ENCODE data around the gene CHRNB1.
A peak's percentile ranks its signal among the peaks of the same experiment; 100 is the strongest.
"Not testable (repeated sequence)": the region's sequence is repeated elsewhere in the genome, so short reads cannot be mapped to it uniquely, and the experiment has no call there.

Gene CHRNB1

DNA sequence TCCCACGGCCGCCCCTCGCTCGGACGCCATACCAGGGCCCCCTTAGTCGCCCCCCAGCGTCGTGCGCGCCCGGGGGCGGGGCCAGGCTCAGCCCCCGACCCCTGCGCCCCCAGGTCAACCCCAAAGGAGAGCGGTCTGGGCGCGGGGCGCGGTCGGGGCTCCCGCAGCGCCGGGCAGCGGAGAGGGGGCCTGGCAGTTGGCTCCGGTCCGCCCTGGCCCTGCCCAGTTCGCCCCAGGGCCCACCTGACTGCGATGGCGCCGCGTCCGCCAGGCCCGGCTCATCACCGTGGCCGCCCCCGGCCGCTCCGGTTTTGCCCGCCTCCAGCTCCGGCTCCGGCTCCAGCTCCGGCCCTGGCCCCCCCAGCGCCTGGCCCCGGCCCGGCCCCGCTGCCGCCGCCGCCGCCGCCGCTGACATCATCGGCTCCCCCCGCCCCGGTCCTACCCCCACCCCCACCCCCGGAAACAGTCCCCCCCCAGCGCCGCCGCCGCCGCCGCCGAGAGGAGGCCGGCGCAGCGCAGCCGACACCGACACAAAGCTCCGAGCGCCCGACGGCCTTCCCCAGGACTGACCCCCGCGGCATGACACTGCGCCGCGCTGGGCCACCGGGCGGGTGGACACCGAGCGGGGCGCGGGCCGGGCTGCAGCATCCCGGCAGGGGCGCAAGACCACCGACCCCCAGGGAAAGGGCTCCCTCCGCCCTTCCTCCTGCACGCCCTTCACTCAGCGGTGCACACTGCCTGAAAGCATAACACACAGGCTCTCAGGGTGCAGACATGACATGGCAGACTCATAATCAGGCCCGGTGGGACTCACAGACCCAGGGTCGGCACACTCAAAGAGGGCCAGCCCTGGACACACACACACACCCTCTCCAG lies 34.6 kb downstream of the CHRNB1 start, which contains the start of gene ZBTB4:
ZBTB4 (minus strand) TSS at position 419 of the 876 bp plus-strand sequence. CDS start 12,830 bp downstream, outside the sequence.
- no peak for TF ChIP-seq CTCF (conservative IDR thresholded peaks at IDR 0.05)
- H3K27ac ChIP-seq, result peak within 1 kb of the TSS; percentile 87

DNA sequence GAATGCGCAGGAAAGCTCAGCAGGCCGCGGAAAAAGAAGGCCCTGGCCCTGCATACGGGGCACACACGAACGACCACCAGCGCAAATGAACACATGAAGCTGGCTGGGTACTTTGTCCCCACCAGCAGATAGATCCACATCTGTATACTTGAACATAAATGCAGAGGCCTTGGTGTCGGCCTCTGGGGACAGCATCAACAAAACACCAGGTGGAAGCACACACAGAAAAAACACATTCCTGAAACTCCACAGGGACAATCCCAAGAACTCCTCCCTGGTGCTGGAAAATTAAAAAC lies 35.2 kb downstream of the CHRNB1 start:
- no peak for TF ChIP-seq CTCF (conservative IDR thresholded peaks at IDR 0.05)
- H3K27ac ChIP-seq, result peak overlapping the region; percentile 87

DNA sequence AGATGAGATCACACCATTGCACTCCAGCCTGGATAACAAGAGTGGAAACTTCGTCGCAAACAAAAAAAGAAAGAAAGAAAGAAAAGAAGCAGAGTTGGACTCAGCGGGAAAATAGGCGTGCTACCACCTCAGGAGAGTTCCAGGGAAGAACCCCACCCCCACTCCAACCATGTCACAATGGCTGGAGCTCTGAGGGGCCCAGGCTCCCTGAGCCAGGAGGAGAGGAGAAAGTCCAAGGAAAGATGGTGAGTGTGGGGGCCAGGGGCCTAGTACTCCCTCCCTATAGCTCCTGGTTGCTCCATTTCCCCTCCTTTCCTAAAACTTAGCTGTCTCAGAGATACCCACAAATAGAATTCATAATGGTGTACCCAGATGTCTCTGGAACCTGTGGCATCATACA lies 36.4 kb downstream of the CHRNB1 start, which contains the start of gene SLC35G6:
SLC35G6 (plus strand) TSS at position 172 of the 400 bp plus-strand sequence; CDS start at position 243, 71 bp downstream.
- peak within 1 kb of the TSS; percentile 87 for H3K27ac ChIP-seq

GRCh38 chr17:7481842-7482741 lies 37.2 kb downstream of the CHRNB1 start:
- not testable (repeated sequence) for H3K27ac ChIP-seq

GRCh38 chr17:7482742-7483088 lies 37.9 kb downstream of the CHRNB1 start:
- H3K27ac ChIP-seq, result not testable (repeated sequence)

DNA sequence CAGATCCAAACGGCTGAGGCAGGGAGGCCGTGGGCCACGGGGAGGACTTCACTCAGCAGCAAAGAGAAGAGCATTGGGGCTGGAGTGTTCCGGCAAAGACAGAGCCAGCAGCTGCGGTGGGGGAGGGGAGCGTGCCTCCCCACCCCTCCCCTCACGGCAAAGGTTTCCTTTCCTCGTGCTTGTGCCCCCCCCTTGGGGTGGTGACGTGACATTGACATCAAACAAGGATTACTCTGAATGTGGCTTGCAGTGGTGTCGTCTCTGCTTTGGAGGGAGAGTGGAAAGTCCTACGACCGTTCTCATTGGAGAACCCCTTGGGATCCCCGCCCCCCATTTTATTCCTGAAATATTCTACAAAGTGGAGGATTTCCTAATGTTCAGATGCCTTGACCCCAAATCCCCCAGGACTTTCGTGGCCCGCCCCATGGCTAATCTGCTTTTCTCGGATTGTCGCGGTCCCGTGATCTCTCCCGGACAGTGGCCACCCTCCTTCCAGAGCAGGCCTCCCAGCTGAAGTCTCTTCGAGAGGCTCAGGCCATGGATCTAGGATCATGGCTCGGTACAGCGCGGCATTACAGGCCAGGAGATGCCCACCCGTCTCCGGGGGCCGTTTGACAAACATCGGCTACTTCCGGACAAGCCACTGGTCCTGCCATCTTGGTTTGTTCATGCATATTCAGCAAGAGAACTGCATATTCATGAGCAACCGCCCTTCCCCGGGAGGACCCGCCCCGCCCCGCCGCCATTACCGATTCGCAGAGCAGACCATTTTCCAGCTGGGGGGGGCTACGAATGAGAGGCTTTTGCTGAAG lies 38.6 kb downstream of the CHRNB1 start:
- peak overlapping the region; percentile 95 for H3K27ac ChIP-seq
- TF ChIP-seq CTCF (conservative IDR thresholded peaks at IDR 0.05), result no peak

DNA sequence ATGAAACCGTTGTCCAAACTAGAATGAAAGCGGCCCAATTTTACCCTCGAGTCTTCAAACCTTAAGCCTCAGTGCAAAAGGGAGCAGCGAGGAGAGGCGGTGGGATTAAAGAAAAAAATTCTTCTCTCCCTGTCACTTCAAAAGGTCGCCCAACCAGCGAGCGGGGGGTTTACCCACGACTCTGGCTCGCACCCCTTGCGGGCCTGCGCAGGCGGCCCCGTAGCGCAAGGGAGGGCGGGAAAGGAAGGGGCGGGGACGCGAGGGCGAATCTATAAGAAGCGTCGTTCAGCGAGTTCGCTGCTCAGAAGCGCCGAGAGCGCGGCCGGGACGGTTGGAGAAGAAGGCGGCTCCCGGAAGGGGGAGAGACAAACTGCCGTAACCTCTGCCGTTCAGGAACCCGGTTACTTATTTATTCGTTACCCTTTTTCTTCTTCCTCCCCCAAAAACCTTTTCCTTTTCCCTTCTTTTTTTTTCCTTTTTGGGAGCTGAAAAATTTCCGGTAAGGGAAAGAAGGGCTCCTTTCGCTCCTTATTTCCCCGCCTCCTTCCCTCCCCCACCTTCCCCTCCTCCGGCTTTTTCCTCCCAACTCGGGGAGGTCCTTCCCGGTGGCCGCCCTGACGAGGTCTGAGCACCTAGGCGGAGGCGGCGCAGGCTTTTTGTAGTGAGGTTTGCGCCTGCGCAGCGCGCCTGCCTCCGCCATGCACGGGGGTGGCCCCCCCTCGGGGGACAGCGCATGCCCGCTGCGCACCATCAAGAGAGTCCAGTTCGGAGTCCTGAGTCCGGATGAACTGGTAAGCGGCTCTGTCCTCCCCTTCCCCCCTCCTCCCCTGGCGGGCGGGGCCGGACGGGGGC lies 39.4 kb downstream of the CHRNB1 start, which contains the start of gene POLR2A:
POLR2A (plus strand) TSS at position 300 of the 852 bp plus-strand sequence.
- H3K27ac ChIP-seq, result peak within 1 kb of the TSS; percentile 95
- no peak for TF ChIP-seq CTCF (conservative IDR thresholded peaks at IDR 0.05)

DNA sequence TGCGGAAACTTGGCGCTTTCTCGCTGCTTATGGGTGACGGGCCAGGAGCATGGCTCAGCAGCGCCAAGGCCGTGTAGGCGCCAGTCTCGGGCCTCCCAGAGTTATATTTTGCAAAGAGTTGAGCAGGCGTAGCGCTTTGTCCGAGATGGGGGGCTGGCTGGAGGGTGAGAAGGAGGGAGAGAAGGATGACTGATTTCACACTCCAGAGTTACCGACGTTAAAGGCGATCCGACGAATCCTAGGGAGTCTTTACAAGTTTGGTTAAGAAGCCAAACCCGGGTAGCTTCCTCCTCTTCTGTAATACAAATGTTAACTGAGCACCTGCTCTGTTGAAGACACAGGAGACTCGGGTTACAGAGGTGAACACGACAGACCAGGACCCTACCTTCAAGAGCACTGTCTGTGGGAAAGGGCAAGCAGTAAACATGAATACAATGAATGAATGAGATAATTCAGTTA lies 40.1 kb downstream of the CHRNB1 start:
- peak overlapping the region; percentile 95 for H3K27ac ChIP-seq
- no peak; the same call in 1 of the 2 replicates for TF ChIP-seq CTCF (conservative IDR thresholded peaks at IDR 0.05)
